Measurements from ENCODE around the gene COL4A6.
A peak's percentile ranks its signal among the peaks of the same experiment; 100 is the strongest.

Gene COL4A6

GRCh38 chrX:108216919-108217571, 221.2 kb downstream of the COL4A6 start:
- no peak for DNase-seq (ENCODE audit: low read depth)

- DNase-seq (ENCODE audit: low read depth), result no peak
These were observed 221.8 kb downstream of the COL4A6 start for GRCh38 chrX:108216405-108216804.

GRCh38 chrX:108211301-108211700, 226.9 kb downstream of the COL4A6 start:
- DNase-seq (ENCODE audit: low read depth), result no peak

GRCh38 chrX:108209006-108209554, 229.1 kb downstream of the COL4A6 start:
- DNase-seq (ENCODE audit: low read depth), result no peak

- DNase-seq (ENCODE audit: low read depth), result no peak
These were observed 234.7 kb downstream of the COL4A6 start for GRCh38 chrX:108203540-108203939.

- no peak for DNase-seq (ENCODE audit: low read depth)
These were observed 238.5 kb downstream of the COL4A6 start for GRCh38 chrX:108199691-108200090.

- no peak for DNase-seq (ENCODE audit: low read depth)
These were observed 239.2 kb downstream of the COL4A6 start for GRCh38 chrX:108199041-108199440.

GRCh38 chrX:108198420-108198819, 239.8 kb downstream of the COL4A6 start:
- DNase-seq (ENCODE audit: low read depth), result no peak

- DNase-seq (ENCODE audit: low read depth), result peak; percentile 59
These were observed 251.4 kb downstream of the COL4A6 start for GRCh38 chrX:108186811-108187210.

GRCh38 chrX:108178143-108178498, 260.1 kb downstream of the COL4A6 start:
- no peak for DNase-seq (ENCODE audit: low read depth)

GRCh38 chrX:108177351-108178142, 260.7 kb downstream of the COL4A6 start:
- no peak for DNase-seq (ENCODE audit: low read depth)

GRCh38 chrX:108173874-108174273, 264.3 kb downstream of the COL4A6 start:
- DNase-seq (ENCODE audit: low read depth), result no peak

GRCh38 chrX:108171671-108172070, 266.6 kb downstream of the COL4A6 start:
- DNase-seq (ENCODE audit: low read depth), result no peak

GRCh38 chrX:108169768-108170167, 268.5 kb downstream of the COL4A6 start:
- no peak for DNase-seq (ENCODE audit: low read depth)

- no peak for DNase-seq (ENCODE audit: low read depth)
These were observed 269.1 kb downstream of the COL4A6 start for GRCh38 chrX:108168961-108169740.

- DNase-seq (ENCODE audit: low read depth), result peak; percentile 34
These were observed 270.9 kb downstream of the COL4A6 start for GRCh38 chrX:108167211-108167872.

- DNase-seq (ENCODE audit: low read depth), result no peak
These were observed 272.7 kb downstream of the COL4A6 start for GRCh38 chrX:108165383-108166111.

GRCh38 chrX:108163333-108164082, 274.7 kb downstream of the COL4A6 start:
- no peak for DNase-seq (ENCODE audit: low read depth)

- DNase-seq (ENCODE audit: low read depth), result no peak
These were observed 276.0 kb downstream of the COL4A6 start for GRCh38 chrX:108162265-108162664.

- DNase-seq (ENCODE audit: low read depth), result no peak
These were observed 277.9 kb downstream of the COL4A6 start for GRCh38 chrX:108160309-108160708.

All from HS-27A (cell line).